ENCODE results near the gene BRPF1.

DNA sequence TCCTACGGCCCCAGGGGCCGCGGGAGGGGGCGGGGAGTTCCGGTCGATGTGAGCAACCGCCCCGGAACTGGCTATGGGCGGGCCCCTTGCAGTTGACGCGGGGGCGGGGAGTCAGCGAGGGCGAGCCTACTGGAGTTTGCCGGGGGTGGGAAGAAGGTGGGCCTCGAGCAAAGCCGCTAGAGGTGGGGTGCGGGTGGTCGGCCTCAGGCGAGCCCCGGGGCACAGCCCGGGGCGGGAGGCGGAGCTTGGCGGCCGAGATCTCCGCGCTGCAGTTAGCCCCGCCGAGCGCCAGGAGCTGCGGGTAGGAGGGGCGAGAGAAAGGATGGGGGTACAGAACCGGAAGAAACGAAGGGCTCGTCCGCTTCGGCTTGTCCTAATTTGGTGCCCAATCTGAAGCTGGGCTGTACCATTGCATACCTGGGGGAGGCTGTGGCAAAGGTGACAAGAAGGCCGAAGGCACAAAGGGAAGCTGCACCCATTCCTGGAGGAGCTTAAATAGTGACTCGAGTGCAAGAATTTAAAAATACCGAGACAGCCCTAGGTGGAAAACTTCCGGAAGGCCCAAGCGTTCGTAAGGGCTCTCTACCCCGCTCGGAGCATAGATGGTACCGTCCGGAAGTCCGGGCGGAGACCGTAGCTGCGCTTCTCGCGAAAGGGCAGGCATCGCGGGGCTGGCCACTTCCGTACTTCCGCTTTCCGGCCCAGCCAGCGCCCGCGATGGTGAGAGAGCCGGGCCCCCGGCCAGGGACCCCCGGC is 61.0 kb downstream of the BRPF1 start, which contains the start of the genes ARPC4 and TADA3:
- TF ChIP-seq, protein P1, sequence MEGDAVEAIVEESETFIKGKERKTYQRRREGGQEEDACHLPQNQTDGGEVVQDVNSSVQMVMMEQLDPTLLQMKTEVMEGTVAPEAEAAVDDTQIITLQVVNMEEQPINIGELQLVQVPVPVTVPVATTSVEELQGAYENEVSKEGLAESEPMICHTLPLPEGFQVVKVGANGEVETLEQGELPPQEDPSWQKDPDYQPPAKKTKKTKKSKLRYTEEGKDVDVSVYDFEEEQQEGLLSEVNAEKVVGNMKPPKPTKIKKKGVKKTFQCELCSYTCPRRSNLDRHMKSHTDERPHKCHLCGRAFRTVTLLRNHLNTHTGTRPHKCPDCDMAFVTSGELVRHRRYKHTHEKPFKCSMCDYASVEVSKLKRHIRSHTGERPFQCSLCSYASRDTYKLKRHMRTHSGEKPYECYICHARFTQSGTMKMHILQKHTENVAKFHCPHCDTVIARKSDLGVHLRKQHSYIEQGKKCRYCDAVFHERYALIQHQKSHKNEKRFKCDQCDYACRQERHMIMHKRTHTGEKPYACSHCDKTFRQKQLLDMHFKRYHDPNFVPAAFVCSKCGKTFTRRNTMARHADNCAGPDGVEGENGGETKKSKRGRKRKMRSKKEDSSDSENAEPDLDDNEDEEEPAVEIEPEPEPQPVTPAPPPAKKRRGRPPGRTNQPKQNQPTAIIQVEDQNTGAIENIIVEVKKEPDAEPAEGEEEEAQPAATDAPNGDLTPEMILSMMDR (IDR thresholded peaks at IDR 0.05; ENCODE audit: insufficient read depth, low read length): no peak
- TF ChIP-seq, protein P2, sequence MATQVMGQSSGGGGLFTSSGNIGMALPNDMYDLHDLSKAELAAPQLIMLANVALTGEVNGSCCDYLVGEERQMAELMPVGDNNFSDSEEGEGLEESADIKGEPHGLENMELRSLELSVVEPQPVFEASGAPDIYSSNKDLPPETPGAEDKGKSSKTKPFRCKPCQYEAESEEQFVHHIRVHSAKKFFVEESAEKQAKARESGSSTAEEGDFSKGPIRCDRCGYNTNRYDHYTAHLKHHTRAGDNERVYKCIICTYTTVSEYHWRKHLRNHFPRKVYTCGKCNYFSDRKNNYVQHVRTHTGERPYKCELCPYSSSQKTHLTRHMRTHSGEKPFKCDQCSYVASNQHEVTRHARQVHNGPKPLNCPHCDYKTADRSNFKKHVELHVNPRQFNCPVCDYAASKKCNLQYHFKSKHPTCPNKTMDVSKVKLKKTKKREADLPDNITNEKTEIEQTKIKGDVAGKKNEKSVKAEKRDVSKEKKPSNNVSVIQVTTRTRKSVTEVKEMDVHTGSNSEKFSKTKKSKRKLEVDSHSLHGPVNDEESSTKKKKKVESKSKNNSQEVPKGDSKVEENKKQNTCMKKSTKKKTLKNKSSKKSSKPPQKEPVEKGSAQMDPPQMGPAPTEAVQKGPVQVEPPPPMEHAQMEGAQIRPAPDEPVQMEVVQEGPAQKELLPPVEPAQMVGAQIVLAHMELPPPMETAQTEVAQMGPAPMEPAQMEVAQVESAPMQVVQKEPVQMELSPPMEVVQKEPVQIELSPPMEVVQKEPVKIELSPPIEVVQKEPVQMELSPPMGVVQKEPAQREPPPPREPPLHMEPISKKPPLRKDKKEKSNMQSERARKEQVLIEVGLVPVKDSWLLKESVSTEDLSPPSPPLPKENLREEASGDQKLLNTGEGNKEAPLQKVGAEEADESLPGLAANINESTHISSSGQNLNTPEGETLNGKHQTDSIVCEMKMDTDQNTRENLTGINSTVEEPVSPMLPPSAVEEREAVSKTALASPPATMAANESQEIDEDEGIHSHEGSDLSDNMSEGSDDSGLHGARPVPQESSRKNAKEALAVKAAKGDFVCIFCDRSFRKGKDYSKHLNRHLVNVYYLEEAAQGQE (IDR thresholded peaks at IDR 0.05; ENCODE audit: insufficient replicate concordance, low read depth): peak; percentile 6
- TF ChIP-seq GABPA (IDR thresholded peaks at IDR 0.05; ENCODE audit: low read depth) (peak; percentile 53), POLR2AphosphoS5 (IDR thresholded peaks at IDR 0.05; ENCODE audit: low read depth) (no peak; the same call in 1 of the 2 replicates), SPI1 (IDR thresholded peaks at IDR 0.05; ENCODE audit: borderline replicate concordance, low read depth) (peak; percentile 71; the same call in 1 of the 2 replicates)
